Memory B cell (primary cell): ENCODE results near the gene HES2.
A peak's percentile ranks its signal among the peaks of the same experiment; 100 is the strongest.
"Not testable (repeated sequence)": the region's sequence is repeated elsewhere in the genome, so short reads cannot be mapped to it uniquely, and the experiment has no call there.

Experiments
- ATAC-seq: fragments of 150-1000 bp; cut with Tn5 transposase; 2 replicates; pipeline ENCODE4 v1.10.0; 2021; ENCODE audit warnings: low read depth, mild to moderate bottlenecking, moderate library complexity
- DNase-seq, 2 donors: peaks; one replicate each; pipeline ENCODE4 v3.0.0; 2022; ENCODE audit warnings: low spot score in 2 of 2
- H3K27ac Mint-ChIP-seq: one replicate; pipeline ENCODE4 v1.8.0; 2022; ENCODE audit warnings: mild to moderate bottlenecking, moderate library complexity, mixed read lengths
- H3K27me3 Mint-ChIP-seq: one replicate; pipeline ENCODE4 v1.8.0; 2022; ENCODE audit warnings: mixed read lengths
- H3K36me3 Mint-ChIP-seq: one replicate; pipeline ENCODE4 v1.8.0; 2022; ENCODE audit warnings: mild to moderate bottlenecking, mixed read lengths
- H3K4me1 Mint-ChIP-seq: one replicate; pipeline ENCODE4 v1.8.0; 2022; ENCODE audit warnings: mixed read lengths
- H3K4me3 Mint-ChIP-seq: one replicate; pipeline ENCODE4 v1.8.0; 2022; ENCODE audit warnings: mild to moderate bottlenecking, moderate library complexity, mixed read lengths
- H3K9me3 Mint-ChIP-seq: one replicate; pipeline ENCODE4 v1.8.0; 2022; ENCODE audit warnings: mixed read lengths

Gene HES2

DNA sequence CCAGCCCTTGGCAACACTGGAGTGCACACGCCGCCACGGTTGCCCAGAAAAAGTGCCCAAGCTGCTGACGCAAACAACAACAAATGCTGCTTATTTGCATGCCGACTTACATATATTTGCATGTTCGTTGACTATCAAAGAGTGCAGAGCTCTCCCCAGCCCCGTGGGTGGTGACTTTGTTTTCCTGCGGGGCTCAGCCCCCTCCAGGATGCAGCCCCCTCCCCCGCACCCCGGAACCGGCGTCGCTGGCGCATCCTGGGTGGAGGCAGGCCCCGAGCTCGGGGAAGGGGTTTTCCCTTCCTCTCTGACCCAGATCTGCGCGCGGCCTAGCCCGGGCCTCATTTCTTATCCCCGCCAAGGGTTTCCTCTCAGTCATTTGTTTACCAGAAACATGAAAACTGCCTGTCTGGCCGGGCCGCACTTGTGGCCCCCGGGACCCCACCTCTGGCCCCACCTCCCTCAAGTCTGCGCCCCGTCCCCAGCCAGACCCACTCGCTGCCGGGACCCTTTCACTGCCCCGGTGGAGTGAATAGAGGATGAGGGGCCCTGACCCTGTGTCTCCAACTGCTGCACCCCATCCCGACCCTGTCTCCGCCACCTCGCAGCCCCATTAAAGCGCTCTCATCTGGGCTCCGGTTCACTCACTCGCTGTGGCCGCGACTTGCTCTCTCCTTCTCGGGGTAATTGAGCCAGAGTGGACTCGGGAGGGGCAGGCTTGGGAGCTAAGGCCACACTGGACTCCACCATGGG lies 40.8 kb upstream of the HES2 start:
- H3K4me3 Mint-ChIP-seq: peak overlapping the region; percentile 80
- H3K27me3 Mint-ChIP-seq: peaks cover 33% of the 10 kb centered on the region
- no peaks in the 10 kb centered on the region for H3K9me3 Mint-ChIP-seq
- ATAC-seq: peak; percentile 85
- DNase-seq: peak; percentile 34 to 37
- H3K36me3 Mint-ChIP-seq: no peaks in the 10 kb centered on the region
- peak overlapping the region; percentile 75 for H3K27ac Mint-ChIP-seq
- peaks cover 9% of the 10 kb centered on the region for H3K4me1 Mint-ChIP-seq

DNA sequence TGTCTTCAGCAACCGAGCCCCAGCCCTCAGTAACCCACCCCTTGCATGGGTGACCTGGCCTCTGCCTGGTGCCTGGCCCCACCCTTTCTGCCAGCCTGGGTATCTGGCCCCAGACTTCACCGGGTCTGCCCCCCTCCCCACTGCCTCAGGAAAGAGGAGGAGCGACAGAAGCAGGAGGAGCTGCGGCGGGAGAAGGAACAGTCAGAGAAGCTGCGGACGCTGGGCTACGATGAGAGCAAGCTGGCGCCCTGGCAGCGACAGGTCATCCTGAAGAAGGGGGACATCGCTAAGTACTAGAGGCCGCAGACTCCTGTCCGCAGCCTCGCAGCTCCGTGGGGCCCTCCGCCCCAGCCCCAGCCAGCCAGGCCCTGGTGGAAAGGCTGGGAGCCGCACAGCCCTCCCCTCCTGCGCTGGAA lies 40.1 kb upstream of the HES2 start:
- ATAC-seq: no peak
- H3K36me3 Mint-ChIP-seq: no peaks in the 10 kb centered on the region
- H3K27ac Mint-ChIP-seq: peak overlapping the region; percentile 75
- no peaks in the 10 kb centered on the region for H3K9me3 Mint-ChIP-seq
- H3K4me1 Mint-ChIP-seq: peaks cover 9% of the 10 kb centered on the region
- DNase-seq: no peak
- H3K27me3 Mint-ChIP-seq: peaks cover 30% of the 10 kb centered on the region
- H3K4me3 Mint-ChIP-seq: peak overlapping the region; percentile 80

DNA sequence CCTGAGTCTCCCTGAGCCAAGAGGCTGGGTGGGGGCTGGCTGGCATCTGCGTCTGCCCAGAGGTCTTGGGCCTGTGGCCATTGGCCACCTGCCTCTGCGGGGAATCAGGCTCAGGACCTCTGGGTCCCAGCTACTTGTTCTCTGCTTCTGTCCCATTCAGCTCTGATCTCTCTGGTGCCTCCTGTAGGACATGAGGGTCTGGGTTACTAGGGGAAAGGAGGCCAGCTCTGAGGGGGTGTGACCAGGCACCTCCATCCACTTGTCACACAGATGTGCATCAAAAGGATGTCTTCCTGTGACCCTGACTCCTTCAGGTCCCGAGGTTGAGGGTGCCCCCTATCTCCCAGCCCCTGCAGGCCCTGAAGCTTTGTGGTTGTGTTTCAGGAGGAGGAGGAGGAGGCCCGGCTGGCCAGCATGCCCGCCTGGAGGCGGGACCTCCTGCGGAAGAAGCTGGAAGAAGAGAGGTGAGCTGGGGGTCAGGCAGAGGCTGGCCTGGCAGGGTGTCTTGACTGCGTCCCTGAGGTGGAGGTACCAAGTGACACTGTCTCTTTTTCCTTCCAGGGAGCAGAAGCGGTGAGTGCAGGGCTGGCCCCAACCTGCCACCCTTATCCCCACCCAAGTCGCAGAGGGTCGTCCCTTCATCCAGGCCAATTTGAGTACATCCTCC lies 37.2 kb upstream of the HES2 start:
- Mint-ChIP-seq H3K4me3 (no peak overlapping the region), H3K27ac (no peak overlapping the region), H3K4me1 (peaks cover 12% of the 10 kb centered on the region), H3K9me3 (no peaks in the 10 kb centered on the region), H3K27me3 (peaks cover 26% of the 10 kb centered on the region), H3K36me3 (no peaks in the 10 kb centered on the region)
- DNase-seq (no peak), ATAC-seq (no peak)

DNA sequence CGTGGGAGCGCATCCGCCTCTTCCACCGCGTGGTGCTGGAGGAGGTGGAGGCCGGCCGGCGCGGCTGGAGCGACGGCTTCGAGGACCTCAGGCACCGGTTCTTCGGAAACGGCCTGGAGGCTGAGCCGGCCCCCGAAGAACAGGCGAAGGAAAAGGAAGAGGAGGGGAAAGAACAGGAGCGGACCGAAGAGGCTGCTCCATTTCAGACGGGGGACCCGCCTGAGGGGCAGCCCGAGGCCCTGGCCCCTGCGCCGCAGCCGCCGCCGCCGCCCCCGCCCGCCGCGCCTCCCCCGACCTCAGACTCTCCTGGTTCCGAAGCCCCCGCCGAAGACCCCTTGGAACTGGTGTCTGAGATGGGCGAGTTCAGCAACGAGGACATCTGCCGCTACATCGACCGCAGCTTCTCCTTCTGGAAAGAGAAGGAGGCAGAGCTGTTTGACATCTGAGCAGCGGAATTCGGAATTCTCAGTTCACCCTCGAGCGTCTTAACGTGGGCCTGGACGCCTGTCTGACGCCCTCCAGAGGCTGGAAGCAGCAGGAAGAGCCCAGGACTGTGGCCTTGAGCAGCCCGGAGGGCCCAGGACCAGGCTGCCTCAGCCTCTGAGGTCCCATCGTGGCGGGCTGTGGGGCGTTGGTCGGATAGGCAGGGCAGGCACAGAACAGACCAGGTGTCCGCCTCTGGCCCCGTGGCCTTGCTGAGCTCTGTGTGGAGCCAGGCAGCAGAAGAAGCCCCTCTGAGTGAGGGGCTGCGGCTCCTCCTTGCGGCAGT lies 36.2 kb upstream of the HES2 start:
- H3K36me3 Mint-ChIP-seq, DNase-seq, H3K27ac Mint-ChIP-seq, H3K9me3 Mint-ChIP-seq, ATAC-seq, H3K4me3 Mint-ChIP-seq: not testable (repeated sequence)
- H3K27me3 Mint-ChIP-seq: peaks cover 26% of the 10 kb centered on the region
- H3K4me1 Mint-ChIP-seq: peaks cover 12% of the 10 kb centered on the region

DNA sequence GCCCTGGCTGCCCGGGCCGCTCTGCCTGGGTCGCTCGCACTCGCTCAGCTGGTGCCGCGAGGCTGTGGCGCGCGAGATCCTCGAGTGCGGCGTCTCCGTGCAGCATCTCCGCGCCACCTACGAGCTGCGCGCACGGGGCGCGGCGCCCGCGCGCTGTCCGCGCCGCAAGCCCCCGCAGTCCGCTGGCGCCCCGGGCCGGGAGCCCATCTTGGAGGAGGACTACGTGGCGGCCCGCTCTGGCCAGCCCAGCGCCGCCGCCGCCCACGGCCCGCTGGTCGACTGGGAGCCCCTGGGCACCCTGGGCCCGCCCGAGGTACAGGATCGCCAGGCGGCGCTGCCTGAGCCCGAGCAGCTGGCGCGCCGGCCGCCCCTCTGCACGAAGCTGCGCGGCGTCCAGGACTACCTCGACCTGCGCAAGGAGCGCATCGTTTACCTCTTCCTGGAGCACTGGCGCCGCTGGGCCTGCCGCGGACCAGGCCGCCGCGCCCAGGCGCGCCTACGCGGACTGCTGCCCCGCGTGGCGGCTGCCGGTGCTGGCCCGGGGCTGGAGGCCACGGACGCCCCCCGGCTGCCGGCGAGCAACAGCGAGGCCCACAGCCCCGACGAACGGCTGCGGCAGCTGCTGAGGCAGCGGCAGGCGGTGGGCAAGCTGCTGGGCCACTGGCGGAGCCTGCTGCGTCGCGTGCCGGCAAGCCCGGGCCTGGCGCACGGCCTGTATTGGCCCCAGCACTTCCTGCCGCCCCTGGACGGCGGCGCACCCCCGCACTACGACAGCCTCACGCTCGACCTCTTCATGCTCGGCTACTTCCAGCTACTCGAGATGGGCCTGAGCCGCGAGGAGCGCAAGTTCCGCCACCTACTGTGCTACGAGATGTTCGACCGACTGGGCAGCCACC lies 35.4 kb upstream of the HES2 start:
- peaks cover 6% of the 10 kb centered on the region for H3K4me1 Mint-ChIP-seq
- H3K36me3 Mint-ChIP-seq: no peaks in the 10 kb centered on the region
- H3K9me3 Mint-ChIP-seq: no peaks in the 10 kb centered on the region
- DNase-seq (no peak), ATAC-seq (no peak)
- H3K27ac Mint-ChIP-seq: no peak overlapping the region
- no peak overlapping the region for H3K4me3 Mint-ChIP-seq
- peaks cover 28% of the 10 kb centered on the region for H3K27me3 Mint-ChIP-seq

DNA sequence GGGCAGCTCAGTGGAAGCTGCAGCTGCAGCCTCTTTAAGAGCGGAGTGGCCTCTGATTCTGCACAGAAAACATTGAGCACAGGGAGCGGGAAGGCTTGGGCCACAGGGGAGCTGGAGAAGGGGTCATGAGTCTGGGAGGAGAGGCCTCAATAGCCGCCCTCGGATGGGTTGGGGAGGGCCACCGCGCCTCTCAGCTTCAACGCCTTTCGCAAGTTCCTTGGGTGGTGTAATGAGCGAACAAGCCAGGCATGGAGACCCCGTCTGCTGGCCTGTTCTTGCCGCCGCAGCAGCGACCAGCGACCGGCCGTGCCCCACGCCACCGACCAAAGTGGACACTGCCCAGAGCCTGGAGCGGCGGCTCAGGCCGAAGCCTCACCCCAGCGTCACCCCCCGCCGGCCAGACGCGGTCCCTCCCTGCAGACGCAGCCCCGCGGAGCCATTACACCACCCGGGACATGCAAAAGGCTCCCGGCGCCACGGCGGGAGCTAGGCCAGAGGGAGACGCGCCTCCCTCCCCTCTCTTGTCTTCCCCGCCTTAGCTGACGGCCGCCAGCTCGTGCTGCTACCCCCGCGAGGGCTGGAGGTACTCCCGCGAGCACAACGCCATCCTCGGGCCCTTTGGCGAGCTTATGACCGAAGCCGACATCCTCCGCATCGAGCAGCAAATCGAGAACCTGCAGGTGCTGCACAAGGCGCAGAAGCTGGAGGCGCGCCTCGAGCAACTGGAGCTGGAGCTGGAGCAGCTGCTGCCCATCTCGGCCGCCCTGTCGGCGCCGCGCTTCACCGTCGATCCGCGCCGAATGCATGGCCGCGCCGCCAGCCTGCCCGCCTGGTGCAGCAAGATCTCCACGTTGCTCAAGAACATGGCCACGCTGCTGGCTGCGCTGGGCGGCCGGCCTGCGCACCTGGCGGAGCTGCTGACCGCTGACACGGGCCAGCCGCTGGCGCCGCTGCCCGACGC lies 34.5 kb upstream of the HES2 start:
- peaks cover 29% of the 10 kb centered on the region for H3K27me3 Mint-ChIP-seq
- H3K27ac Mint-ChIP-seq, H3K4me1 Mint-ChIP-seq, H3K36me3 Mint-ChIP-seq, H3K9me3 Mint-ChIP-seq, DNase-seq, ATAC-seq, H3K4me3 Mint-ChIP-seq: not testable (repeated sequence)

DNA sequence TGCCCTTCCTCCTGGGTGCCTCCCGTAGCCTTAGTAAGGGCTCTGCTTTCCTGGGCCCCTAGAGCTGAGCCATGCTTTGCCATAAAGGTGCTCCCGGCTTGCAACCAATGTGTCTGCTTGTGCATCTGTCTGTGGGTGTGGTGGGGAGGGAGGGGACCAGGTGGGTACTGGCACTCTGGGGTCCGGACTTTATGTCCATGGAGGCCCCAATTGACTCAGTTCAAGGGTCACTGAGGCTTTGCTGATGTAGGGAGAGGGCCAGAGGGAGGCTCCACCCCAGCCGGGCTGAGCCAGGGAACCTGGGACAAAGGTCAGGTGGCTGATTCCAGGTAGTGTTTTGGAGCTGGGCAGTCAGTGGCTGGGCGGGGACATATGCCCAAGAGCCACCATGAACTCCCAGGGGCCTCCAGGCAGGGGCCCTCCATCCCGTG lies 31.2 kb upstream of the HES2 start:
- DNase-seq: no peak
- no peak for ATAC-seq
- no peaks in the 10 kb centered on the region for H3K9me3 Mint-ChIP-seq
- peaks cover 25% of the 10 kb centered on the region for H3K27me3 Mint-ChIP-seq
- peaks cover 12% of the 10 kb centered on the region for H3K4me1 Mint-ChIP-seq
- no peak overlapping the region for H3K4me3 Mint-ChIP-seq
- H3K36me3 Mint-ChIP-seq: no peaks in the 10 kb centered on the region
- no peak overlapping the region for H3K27ac Mint-ChIP-seq

DNA sequence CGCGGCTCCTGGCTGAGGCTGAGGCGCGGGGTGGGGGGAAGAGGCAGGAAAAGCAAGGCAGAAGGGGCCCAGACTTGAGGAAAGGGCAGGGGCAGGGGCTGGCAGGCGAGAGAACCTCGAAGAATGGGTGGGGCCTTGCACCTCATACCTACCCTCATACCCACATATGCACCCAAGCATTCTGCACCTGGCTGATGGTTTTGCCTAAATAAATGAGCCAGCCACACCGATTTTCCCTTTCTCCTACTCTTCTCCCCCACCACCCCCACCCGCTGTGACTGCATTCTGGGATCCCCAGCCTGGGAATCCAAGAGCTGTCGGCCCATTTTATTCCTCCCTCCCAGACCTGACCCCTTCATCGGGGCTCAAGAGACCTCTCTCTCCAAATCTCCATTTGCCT lies 30.8 kb upstream of the HES2 start:
- DNase-seq, H3K9me3 Mint-ChIP-seq, ATAC-seq, H3K36me3 Mint-ChIP-seq, H3K4me3 Mint-ChIP-seq, H3K27ac Mint-ChIP-seq: not testable (repeated sequence)
- Mint-ChIP-seq H3K4me1 (peaks cover 14% of the 10 kb centered on the region), H3K27me3 (peaks cover 28% of the 10 kb centered on the region)

DNA sequence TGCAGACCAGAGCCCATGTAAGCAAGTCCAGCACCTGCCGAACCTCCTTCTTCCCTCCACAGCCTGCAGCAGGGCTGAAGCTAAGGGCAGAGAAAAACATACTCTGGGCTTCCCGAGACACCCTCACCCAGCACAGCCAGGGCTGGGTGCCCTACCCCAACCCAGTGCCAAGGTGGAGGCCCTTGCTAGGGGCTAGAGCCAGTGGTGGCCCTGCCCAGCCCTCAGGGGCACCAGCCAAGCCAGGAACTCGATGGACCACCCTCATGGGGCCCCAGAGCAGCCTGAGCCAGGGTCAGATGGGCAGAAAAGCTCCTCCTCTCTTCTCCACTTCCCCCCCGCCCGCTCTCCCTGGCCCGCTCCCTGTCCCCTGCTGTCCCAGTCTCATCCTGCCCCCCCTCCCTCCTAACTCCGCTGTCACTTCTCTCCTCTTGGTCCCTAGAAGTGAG lies 30.3 kb upstream of the HES2 start:
- peaks cover 15% of the 10 kb centered on the region for H3K4me1 Mint-ChIP-seq
- peaks cover 30% of the 10 kb centered on the region for H3K27me3 Mint-ChIP-seq
- no peak for DNase-seq
- H3K9me3 Mint-ChIP-seq: no peaks in the 10 kb centered on the region
- no peak for ATAC-seq
- H3K27ac Mint-ChIP-seq: no peak overlapping the region
- H3K4me3 Mint-ChIP-seq: no peak overlapping the region
- no peaks in the 10 kb centered on the region for H3K36me3 Mint-ChIP-seq

DNA sequence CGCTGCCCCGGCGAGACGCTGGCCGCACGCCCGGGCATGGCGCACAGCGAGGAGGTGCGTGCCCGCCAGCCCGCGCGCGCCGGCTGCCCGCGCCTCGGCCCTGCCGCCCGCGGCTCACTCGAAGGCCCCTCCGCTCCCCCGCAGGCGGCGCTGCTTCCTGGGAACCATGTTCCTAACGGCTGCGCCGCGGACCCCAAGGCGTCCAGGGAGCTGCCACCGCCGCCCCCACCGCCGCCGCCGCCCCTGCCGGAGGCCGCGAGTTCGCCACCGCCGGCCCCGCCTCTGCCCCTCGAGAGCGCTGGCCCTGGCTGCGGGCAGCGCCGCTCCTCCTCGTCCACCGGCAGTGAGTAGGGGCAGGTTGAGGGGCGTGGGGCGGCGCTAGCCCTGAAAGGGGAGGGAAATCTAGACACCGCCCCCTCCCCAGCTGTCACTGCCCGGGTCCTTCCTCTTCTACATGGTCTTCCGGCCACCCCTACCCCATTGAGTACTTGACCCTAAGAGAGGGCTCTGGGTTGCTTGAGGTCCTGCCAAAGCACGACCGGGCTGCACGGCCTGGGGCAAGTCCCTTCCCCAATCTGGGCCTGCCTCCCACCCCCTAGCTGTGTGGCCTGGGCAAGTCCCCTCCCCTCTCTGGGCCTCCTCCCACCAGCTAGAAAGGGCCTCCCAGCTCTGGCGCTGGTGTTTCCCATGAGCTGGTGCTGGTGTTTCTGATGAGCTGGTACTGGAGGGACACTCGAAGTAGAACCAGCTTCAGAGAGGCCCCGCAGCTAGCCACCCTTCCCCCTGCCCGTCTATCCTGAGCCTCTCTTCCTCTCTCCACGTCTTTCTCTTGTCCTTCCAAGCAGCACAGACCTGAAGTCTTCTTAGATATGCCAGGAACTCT lies 29.3 kb upstream of the HES2 start:
- no peaks in the 10 kb centered on the region for H3K36me3 Mint-ChIP-seq
- ATAC-seq (peak; percentile 34), DNase-seq (no peak)
- no peak overlapping the region for H3K27ac Mint-ChIP-seq
- peaks cover 18% of the 10 kb centered on the region for H3K4me1 Mint-ChIP-seq
- H3K4me3 Mint-ChIP-seq: peak overlapping the region; percentile 57
- peaks cover 37% of the 10 kb centered on the region for H3K27me3 Mint-ChIP-seq
- H3K9me3 Mint-ChIP-seq: no peaks in the 10 kb centered on the region

DNA sequence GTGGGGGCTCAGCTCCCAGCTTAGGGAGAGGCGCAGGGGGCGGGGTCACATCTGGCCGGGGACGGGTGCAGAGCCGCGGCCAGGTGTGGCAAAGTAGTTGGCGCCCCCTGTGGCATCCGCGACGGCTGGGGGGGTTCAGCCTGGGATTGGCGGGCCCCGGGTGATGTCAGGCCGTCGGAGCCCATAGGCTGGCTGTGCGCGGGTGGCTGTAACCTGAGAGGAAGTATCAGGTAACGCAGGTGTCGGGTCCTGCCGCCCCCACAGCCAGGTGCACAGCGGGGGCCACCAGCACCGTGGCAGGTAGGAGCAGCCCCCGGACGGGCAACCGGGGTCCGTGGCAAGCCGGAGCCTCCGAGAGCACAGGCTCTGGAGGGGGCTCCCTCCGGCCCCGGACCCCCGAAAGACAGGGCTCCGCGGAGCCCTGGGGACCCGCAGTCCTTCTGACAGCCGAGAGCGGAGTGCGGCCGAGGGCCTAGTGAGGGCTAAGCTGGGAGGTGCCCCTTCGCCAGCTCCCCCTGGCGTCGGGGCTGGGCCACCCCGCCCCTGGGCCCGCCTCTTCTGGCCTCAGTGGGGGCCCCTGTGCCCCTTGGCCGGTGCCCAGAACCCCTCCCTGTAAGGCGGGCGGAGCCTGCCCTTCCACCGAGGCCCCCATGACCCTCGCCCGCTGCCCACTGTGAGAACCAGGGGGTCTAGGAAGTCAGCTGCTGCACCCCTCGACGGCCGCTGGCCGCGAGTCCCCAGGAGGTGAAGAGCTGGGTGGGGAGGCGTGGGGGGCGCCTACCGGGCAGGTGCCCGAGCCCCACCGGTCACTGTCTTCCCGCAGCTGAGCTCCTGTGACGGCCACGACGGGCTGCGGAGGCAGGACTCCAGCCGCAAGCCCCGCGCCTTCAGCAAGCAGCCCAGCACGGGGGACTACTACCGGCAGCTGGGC lies 28.4 kb upstream of the HES2 start:
- no peaks in the 10 kb centered on the region for H3K36me3 Mint-ChIP-seq
- no peak overlapping the region for H3K27ac Mint-ChIP-seq
- peak overlapping the region; percentile 59 for H3K4me3 Mint-ChIP-seq
- DNase-seq (peak in 1 of 2 donors; percentile 30), ATAC-seq (peak; percentile 70)
- peaks cover 32% of the 10 kb centered on the region for H3K27me3 Mint-ChIP-seq
- peaks cover 15% of the 10 kb centered on the region for H3K4me1 Mint-ChIP-seq
- no peaks in the 10 kb centered on the region for H3K9me3 Mint-ChIP-seq
